ENCODE data around the gene PTGIS.

DNA sequence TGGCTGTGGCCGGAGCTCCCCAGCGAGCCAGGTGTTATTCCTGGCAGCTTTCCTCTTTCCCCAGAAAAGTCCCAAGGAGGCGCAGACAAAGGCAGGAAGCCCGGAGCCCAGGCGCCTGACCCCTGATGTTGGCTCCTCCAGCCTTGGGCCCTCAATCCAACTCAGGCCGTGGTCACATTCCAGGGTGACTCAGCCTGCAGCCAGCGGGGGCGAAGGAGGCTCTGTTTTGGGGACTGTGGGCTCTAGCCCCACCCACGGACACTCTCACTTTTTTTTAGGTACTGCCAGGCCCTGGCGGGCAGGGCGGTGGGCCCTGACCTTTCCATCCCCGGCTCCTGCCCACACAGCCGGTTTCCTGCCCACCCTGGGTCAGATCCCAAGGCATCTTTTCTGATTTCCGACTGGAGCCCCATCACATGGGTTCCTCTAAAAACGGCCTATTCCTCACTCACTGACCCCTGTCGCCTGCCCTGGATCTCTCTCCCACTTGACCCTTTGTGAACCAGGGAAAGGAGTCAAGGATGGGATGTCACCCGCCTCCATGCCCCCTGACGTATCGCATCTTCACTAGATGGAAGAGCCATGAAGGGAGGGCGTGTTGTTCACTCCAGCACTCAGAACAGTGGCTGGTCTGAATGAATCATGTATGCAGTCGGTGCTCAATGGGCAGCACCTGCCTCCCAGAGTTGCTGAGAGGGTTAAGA lies 5.5 kb downstream of the PTGIS start:
- TF ChIP-seq, protein P1, sequence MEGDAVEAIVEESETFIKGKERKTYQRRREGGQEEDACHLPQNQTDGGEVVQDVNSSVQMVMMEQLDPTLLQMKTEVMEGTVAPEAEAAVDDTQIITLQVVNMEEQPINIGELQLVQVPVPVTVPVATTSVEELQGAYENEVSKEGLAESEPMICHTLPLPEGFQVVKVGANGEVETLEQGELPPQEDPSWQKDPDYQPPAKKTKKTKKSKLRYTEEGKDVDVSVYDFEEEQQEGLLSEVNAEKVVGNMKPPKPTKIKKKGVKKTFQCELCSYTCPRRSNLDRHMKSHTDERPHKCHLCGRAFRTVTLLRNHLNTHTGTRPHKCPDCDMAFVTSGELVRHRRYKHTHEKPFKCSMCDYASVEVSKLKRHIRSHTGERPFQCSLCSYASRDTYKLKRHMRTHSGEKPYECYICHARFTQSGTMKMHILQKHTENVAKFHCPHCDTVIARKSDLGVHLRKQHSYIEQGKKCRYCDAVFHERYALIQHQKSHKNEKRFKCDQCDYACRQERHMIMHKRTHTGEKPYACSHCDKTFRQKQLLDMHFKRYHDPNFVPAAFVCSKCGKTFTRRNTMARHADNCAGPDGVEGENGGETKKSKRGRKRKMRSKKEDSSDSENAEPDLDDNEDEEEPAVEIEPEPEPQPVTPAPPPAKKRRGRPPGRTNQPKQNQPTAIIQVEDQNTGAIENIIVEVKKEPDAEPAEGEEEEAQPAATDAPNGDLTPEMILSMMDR (IDR thresholded peaks at IDR 0.05) = no peak
- no peak for TF ChIP-seq EZH2 (IDR thresholded peaks at IDR 0.05; ENCODE audit: borderline replicate concordance, insufficient read depth, low read depth, low read length, poor library complexity, severe bottlenecking)
